A549 (cell line): ENCODE data around the gene PTK7. TPM values are rescaled to one million over a fixed set of nuclear protein-coding genes. Genes with fewer than 3 reads are reported as not detected.
A peak's percentile ranks its signal among the peaks of the same experiment; 100 is the strongest.

Experiments used
- ATAC-seq, 2 experiments: fragments of 200-7000 bp in 1 of 2; fragments of >200 bp in 1 of 2; cut with Nextera tagmentation in 1 of 2; cut with Tn5 transposase in 1 of 2; 3 replicates each; pipeline versions ENCODE4 v1.8.0 to v1.9.1; 2018 to 2020; ENCODE audit warnings: mild to moderate bottlenecking in 1 of 2, moderate library complexity in 1 of 2
- CTCF ChIA-PET: fragments of 300-600 bp; sonication (Branson Sonifier 250); formaldehyde crosslinking; extraction: SDS; loops from one replicate; lab custom pipeline; 2021; ENCODE audit warnings: antibody characterized with exemption, inconsistent platforms; lab: Yijun Ruan, JAX
- POLR2A ChIA-PET: fragments of 350-600 bp; formaldehyde crosslinking; extraction: SDS; loops from one replicate; lab custom pipeline; 2021; ENCODE audit warnings: antibody characterized with exemption, inconsistent platforms; lab: Yijun Ruan, JAX
- DNase-seq, 2 experiments: peaks; one replicate each; pipeline versions ENCODE4 v3.0.0 to v3.0.0-alpha.2; 2011 to 2016; ENCODE audit warnings: low read depth in 1 of 2, low spot score in 1 of 2
- FAIRE-seq: peaks from 2 replicates; lab custom pipeline; 2011; peaks lifted over from hg19 to GRCh38; lab: Jason Lieb, UNC
- H3K27ac ChIP-seq, 2 experiments: fragments of >200 bp; sonication (Bioruptor Twin); formaldehyde crosslinking; 3 replicates each; pipeline ENCODE4 v1.5.1; 2016 to 2017
- H3K4me1 ChIP-seq: fragments of >200 bp; sonication (Bioruptor Twin); formaldehyde crosslinking; 3 replicates; pipeline ENCODE4 v1.6.1; 2016
- H3K4me2 ChIP-seq: fragments of >200 bp; sonication (Bioruptor Twin); formaldehyde crosslinking; 3 replicates; pipeline ENCODE4 v1.6.1; 2016
- H3K4me3 ChIP-seq: fragments of >200 bp; sonication (Bioruptor Twin); formaldehyde crosslinking; 3 replicates; pipeline ENCODE4 v1.5.1; 2016
- H3K9me3 ChIP-seq: fragments of >200 bp; sonication (Bioruptor Twin); formaldehyde crosslinking; 3 replicates; pipeline ENCODE4 v1.6.1; 2016
- CHD2 ChIP-seq: fragments of 150-350 bp; IDR thresholded peaks from 2 replicates; pipeline ENCODE4 v1.6.1; 2014; ENCODE audit warnings: low read length; ENCODE audit not compliant: partially characterized antibody
- EP300 ChIP-seq, 2 experiments: fragments of >200 bp; sonication (Bioruptor Twin); formaldehyde crosslinking; IDR thresholded peaks; 2 replicates in 1 of 2; 3 replicates in 1 of 2; pipeline ENCODE4 v1.6.1; 2016 to 2017
- ESRRA ChIP-seq: fragments of 150-350 bp; IDR thresholded peaks from 2 replicates; pipeline ENCODE4 v1.6.1; 2014; ENCODE audit warnings: mild to moderate bottlenecking, low read length, borderline replicate concordance
- FOSB ChIP-seq: fragments of 250-450 bp; sonication (Bioruptor Pico); IDR thresholded peaks from 2 replicates; pipeline ENCODE4 v1.5.0; 2020; ENCODE audit warnings: mild to moderate bottlenecking, moderate library complexity
- FOSL2 ChIP-seq, 2 experiments: fragments of 450-650 bp in 1 of 2; fragments of >200 bp in 1 of 2; sonication (Bioruptor Twin) in 1 of 2; formaldehyde crosslinking; IDR thresholded peaks; 2 replicates each; pipeline versions ENCODE4 v1.5.0 to v1.6.1; 2016 to 2020; ENCODE audit warnings: mild to moderate bottlenecking in 1 of 2, moderate library complexity in 1 of 2
- GATA3 ChIP-seq: IDR thresholded peaks from 2 replicates; pipeline ENCODE4 v1.6.1; 2012; ENCODE audit warnings: borderline replicate concordance
- HOXB5 ChIP-seq: fragments of 250-450 bp; sonication (Bioruptor Pico); IDR thresholded peaks from 2 replicates; pipeline ENCODE4 v1.5.0; 2020; ENCODE audit warnings: mild to moderate bottlenecking, moderate library complexity
- KDM1A ChIP-seq: fragments of 200-600 bp; sonication (generic); IDR thresholded peaks from 2 replicates; pipeline ENCODE4 v1.6.1; 2016; ENCODE audit warnings: low read depth, mild to moderate bottlenecking
- RAD21 ChIP-seq, 2 experiments: fragments of >200 bp in 1 of 2; sonication (Bioruptor Twin) in 1 of 2; formaldehyde crosslinking in 1 of 2; IDR thresholded peaks in 1 of 2; conservative IDR thresholded peaks in 1 of 2; 2 replicates in 1 of 2; 3 replicates in 1 of 2; pipeline ENCODE4 v1.6.1; 2012 to 2018; ENCODE audit warnings: inconsistent platforms in 1 of 2
- TFCP2L1 ChIP-seq: fragments of 250-450 bp; sonication (Bioruptor Pico); IDR thresholded peaks from 2 replicates; pipeline ENCODE4 v1.5.0; 2021; ENCODE audit warnings: mild to moderate bottlenecking
- TP53 ChIP-seq: fragments of 250-450 bp; sonication (Bioruptor Pico); IDR thresholded peaks from 2 replicates; pipeline ENCODE4 v1.5.0; 2021; ENCODE audit warnings: mild to moderate bottlenecking, moderate library complexity
- ZC3H11A ChIP-seq: fragments of 450-650 bp; IDR thresholded peaks from 2 replicates; pipeline ENCODE4 v1.6.1; 2014; ENCODE audit warnings: antibody characterized with exemption, mild to moderate bottlenecking
- ZNF302 ChIP-seq: fragments of 250-450 bp; sonication (Bioruptor Pico); IDR thresholded peaks from 2 replicates; pipeline ENCODE4 v1.9.0; 2021; ENCODE audit warnings: inconsistent platforms, mild to moderate bottlenecking, moderate library complexity
- ZSCAN20 ChIP-seq: fragments of 250-450 bp; sonication (Bioruptor Pico); IDR thresholded peaks from 2 replicates; pipeline ENCODE4 v1.8.0; 2022; ENCODE audit warnings: mild to moderate bottlenecking, moderate library complexity
- WGBS: methylation state at CpG from one replicate; pipeline ENCODE4 v1.1.6; 2017; ENCODE audit errors: missing lambda C conversion rate; 5-methylcytosine and 5-hydroxymethylcytosine counted together
- polyA minus RNA-seq: library from RNA; depleted of rRNA, polyadenylated mRNA; stranded (reverse); fragments of >200 nt; gene quantifications from 2 replicates; pipeline ENCODE4 v1.2.3, GENCODE V29; 2011; rRNA and poly(A)+ RNA removed
- polyA plus RNA-seq, 4 experiments: library from polyadenylated mRNA; depleted of rRNA in 3 of 4; stranded (reverse); fragments of >200 nt; fragmentation: RNase III in 1 of 4; extraction: RNeasy Plus Mini Kit Qiagen cat#74134 plus additional on column Dnase treatment in 1 of 4; gene quantifications; 2 replicates in 3 of 4; 3 replicates in 1 of 4; pipeline ENCODE4 v1.2.3, GENCODE V29; 2011 to 2017
- TF ChIP-seq, protein P1 (sequence below): fragments of 250-450 bp; sonication (Bioruptor Pico); IDR thresholded peaks from 2 replicates; pipeline ENCODE4 v1.5.0; 2021; ENCODE audit warnings: mild to moderate bottlenecking, moderate library complexity, borderline replicate concordance
- TF ChIP-seq, protein P2 (sequence below): fragments of 450-650 bp; IDR thresholded peaks from 2 replicates; pipeline ENCODE4 v1.6.1; 2014; ENCODE audit warnings: antibody characterized with exemption
- TF ChIP-seq, protein P3 (sequence below): IDR thresholded peaks from 2 replicates; pipeline ENCODE4 v1.6.1; 2012
- TF ChIP-seq, protein P4 (sequence below): fragments of 250-450 bp; sonication (Bioruptor Pico); IDR thresholded peaks from 2 replicates; pipeline ENCODE4 v1.5.0; 2020; ENCODE audit warnings: low read depth, mild to moderate bottlenecking, moderate library complexity

Gene PTK7
- polyA plus RNA-seq (2011; rRNA removed) (2.8 and 3.4 TPM in 2 replicates), polyA plus RNA-seq (2017; fragmentation: RNase III; extraction: RNeasy Plus Mini Kit Qiagen cat#74134 plus additional on column Dnase treatment) (4.5 to 5.7 TPM (median 5.6 TPM) in 3 replicates), polyA minus RNA-seq (4.8 and 7.2 TPM in 2 replicates)
- 4.3 and 6.3 TPM in 2 replicates for polyA plus RNA-seq (2012; cell fraction: cytosol; rRNA removed)
- 14.0 and 14.4 TPM in 2 replicates for polyA plus RNA-seq (2012; cell fraction: nucleus; rRNA removed)

DNA sequence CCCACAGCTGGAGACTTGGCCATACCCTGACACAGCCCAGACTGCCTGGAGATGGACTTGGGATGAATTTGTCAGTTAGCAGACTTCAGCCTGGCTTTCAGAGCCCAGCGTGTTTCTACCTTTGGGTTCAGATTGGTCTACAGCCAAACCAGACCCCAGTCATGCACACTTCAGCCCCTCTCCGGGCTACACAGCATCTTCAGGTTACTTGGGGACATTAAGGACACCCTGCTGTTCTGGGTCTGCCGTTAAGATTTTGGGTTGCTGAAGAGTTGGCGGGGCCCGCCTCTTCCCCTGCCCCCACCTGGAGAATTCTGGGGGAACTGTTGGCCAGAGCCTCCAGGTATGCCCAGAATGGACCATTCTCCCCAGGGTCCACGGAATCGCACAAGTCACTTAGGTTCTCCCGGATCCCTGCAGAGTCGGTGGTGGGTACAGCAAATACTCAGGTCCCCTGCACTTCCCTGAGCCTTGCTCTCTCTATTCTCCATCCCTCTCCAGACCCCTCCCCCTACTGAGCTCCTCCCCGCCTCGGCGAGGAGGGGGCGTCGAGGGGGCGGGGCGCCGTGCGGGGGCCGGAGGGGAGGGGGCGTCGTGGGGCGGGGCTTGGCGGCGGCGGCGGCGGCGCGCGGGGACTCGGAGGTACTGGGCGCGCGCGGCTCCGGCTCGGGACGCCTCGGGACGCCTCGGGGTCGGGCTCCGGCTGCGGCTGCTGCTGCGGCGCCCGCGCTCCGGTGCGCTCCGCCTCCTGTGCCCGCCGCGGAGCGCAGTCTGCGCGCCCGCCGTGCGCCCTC lies at the start of gene PTK7:
PTK7 (plus strand) TSS at position 645 of the 794 bp plus-strand sequence. CDS start 175 bp downstream, outside the sequence.
- TF ChIP-seq ESRRA (no peak), KDM1A (no peak)
- TF ChIP-seq, protein P1, sequence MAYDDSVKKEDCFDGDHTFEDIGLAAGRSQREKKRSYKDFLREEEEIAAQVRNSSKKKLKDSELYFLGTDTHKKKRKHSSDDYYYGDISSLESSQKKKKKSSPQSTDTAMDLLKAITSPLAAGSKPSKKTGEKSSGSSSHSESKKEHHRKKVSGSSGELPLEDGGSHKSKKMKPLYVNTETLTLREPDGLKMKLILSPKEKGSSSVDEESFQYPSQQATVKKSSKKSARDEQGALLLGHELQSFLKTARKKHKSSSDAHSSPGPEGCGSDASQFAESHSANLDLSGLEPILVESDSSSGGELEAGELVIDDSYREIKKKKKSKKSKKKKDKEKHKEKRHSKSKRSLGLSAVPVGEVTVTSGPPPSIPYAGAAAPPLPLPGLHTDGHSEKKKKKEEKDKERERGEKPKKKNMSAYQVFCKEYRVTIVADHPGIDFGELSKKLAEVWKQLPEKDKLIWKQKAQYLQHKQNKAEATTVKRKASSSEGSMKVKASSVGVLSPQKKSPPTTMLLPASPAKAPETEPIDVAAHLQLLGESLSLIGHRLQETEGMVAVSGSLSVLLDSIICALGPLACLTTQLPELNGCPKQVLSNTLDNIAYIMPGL (CRISPR knock-in tag): no peak
- H3K4me3 ChIP-seq: peak within 1 kb of the TSS; percentile 54
- peak within 1 kb of the TSS; percentile 57 to 86 for H3K27ac ChIP-seq
- ChIA-PET POLR2A (interaction anchor here (0.5 to 1.3 kb wide), 2 partner anchors 16 to 19 kb away, joined by 3 to 4 read pairs; partner anchors contain the start of genes KLC4 and MRPL2), CTCF (interaction anchor here (3.1 kb wide), 1 partner anchor 67 kb away, joined by 20 read pairs; no protein-coding TSS in a partner anchor)
- no peaks in the 10 kb centered on the region for H3K9me3 ChIP-seq
- DNase-seq (peak in 1 of 2 experiments; percentile 28), FAIRE-seq (no peak), ATAC-seq (peak; percentile 77 to 82)
- H3K4me2 ChIP-seq: peak within 1 kb of the TSS; percentile 92
- 47% methylated on average over 4 of the region's 60 CpGs for WGBS
- peaks cover 6% of the 10 kb centered on the region; the same call in 2 of the 3 replicates for H3K4me1 ChIP-seq

DNA sequence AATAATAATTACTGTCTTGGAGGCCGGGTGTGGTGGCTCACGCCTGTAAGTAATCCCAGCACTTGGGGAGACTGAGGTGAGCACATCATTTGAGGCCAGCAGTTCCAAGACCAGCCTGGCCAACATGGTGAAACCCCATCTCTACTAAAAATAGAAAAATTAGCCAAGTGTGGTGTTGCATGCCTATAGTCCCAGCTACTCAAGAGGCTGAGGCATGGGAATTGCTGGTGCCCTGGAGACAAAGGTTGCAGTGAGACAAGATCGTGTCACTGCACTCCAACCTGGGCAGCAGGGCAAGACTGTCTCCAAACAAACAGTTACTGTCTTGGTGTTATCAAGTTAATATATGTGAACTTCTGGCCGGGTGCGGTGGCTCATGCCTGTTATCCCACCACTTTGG lies 49.7 kb upstream of the PTK7 start:
- H3K27ac ChIP-seq: no peak overlapping the region
- 95% methylated on average over 5 of the region's 5 CpGs for WGBS
- no peaks in the 10 kb centered on the region for H3K9me3 ChIP-seq
- FAIRE-seq (no peak), ATAC-seq (no peak), DNase-seq (no peak)
- ChIA-PET CTCF (interaction anchor here (1.0 kb wide), 1 partner anchor 27 kb away, joined by 4 read pairs; the partner anchor contains the start of gene CUL7), POLR2A (no interaction called here)
- 0 out of 3 replicates have a peak, but pooled peaks cover 9% of the 10 kb centered on the region for H3K4me1 ChIP-seq
- TF ChIP-seq GATA3 (no peak), HOXB5 (no peak), FOSL2 (IDR thresholded peaks at IDR 0.05) (no peak), FOSL2 (CRISPR knock-in tag; IDR thresholded peaks at IDR 0.05) (no peak), ZNF302 (CRISPR knock-in tag) (no peak), FOSB (CRISPR knock-in tag) (no peak), CHD2 (no peak), EP300 (IDR thresholded peaks at IDR 0.05) (no peak), TP53 (CRISPR knock-in tag) (no peak), ZSCAN20 (no peak), ZC3H11A (no peak), RAD21 (conservative IDR thresholded peaks at IDR 0.05 in 1 of 2, IDR thresholded peaks at IDR 0.05 in 1 of 2) (no peak), TFCP2L1 (CRISPR knock-in tag) (no peak)
- TF ChIP-seq, protein P2, sequence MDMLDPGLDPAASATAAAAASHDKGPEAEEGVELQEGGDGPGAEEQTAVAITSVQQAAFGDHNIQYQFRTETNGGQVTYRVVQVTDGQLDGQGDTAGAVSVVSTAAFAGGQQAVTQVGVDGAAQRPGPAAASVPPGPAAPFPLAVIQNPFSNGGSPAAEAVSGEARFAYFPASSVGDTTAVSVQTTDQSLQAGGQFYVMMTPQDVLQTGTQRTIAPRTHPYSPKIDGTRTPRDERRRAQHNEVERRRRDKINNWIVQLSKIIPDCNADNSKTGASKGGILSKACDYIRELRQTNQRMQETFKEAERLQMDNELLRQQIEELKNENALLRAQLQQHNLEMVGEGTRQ: no peak
- TF ChIP-seq, protein P3, sequence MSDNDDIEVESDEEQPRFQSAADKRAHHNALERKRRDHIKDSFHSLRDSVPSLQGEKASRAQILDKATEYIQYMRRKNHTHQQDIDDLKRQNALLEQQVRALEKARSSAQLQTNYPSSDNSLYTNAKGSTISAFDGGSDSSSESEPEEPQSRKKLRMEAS: no peak
- TF ChIP-seq, protein P4, sequence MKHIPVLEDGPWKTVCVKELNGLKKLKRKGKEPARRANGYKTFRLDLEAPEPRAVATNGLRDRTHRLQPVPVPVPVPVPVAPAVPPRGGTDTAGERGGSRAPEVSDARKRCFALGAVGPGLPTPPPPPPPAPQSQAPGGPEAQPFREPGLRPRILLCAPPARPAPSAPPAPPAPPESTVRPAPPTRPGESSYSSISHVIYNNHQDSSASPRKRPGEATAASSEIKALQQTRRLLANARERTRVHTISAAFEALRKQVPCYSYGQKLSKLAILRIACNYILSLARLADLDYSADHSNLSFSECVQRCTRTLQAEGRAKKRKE (CRISPR knock-in tag): no peak
- TF ChIP-seq, protein P1 (CRISPR knock-in tag): no peak
- no peak overlapping the region for H3K4me3 ChIP-seq
- H3K4me2 ChIP-seq: no peak overlapping the region
